Measurements from ENCODE around the gene NTNG1.

NTNG1 gene

GRCh38 chr1:107344836-107345235 is 204.0 kb downstream of the NTNG1 start:
- DNase-seq (ENCODE audit: low read depth), result no peak
- no peak overlapping the region for H3K4me3 ChIP-seq (ENCODE audit: low read depth, low read length)
- TF ChIP-seq CTCF (IDR thresholded peaks at IDR 0.05; ENCODE audit: low read depth, low read length, missing control alignments), result no peak

GRCh38 chr1:107352850-107353249 is 212.0 kb downstream of the NTNG1 start:
- no peak for DNase-seq (ENCODE audit: low read depth)
- H3K4me3 ChIP-seq (ENCODE audit: low read depth, low read length), result no peak overlapping the region
- no peak for TF ChIP-seq CTCF (IDR thresholded peaks at IDR 0.05; ENCODE audit: low read depth, low read length, missing control alignments)

GRCh38 chr1:107357376-107357775 is 216.5 kb downstream of the NTNG1 start:
- TF ChIP-seq CTCF (IDR thresholded peaks at IDR 0.05; ENCODE audit: low read depth, low read length, missing control alignments), result no peak
- H3K4me3 ChIP-seq (ENCODE audit: low read depth, low read length), result no peak overlapping the region
- DNase-seq (ENCODE audit: low read depth), result no peak

- no peak for DNase-seq (ENCODE audit: low read depth)
- TF ChIP-seq CTCF (IDR thresholded peaks at IDR 0.05; ENCODE audit: low read depth, low read length, missing control alignments), result no peak
- H3K4me3 ChIP-seq (ENCODE audit: low read depth, low read length), result no peak overlapping the region
Observed at GRCh38 chr1:107358619-107359327, 217.9 kb downstream of the NTNG1 start.

GRCh38 chr1:107359472-107360241 is 218.8 kb downstream of the NTNG1 start:
- peak; percentile 18 for DNase-seq (ENCODE audit: low read depth)
- TF ChIP-seq CTCF (IDR thresholded peaks at IDR 0.05; ENCODE audit: low read depth, low read length, missing control alignments), result no peak
- H3K4me3 ChIP-seq (ENCODE audit: low read depth, low read length), result no peak overlapping the region

GRCh38 chr1:107362468-107363140 is 221.8 kb downstream of the NTNG1 start:
- peak; percentile 22 for DNase-seq (ENCODE audit: low read depth)
- no peak for TF ChIP-seq CTCF (IDR thresholded peaks at IDR 0.05; ENCODE audit: low read depth, low read length, missing control alignments)
- H3K4me3 ChIP-seq (ENCODE audit: low read depth, low read length), result no peak overlapping the region

Data from GM12864 (cell line).